Hair follicular keratinocyte (primary cell): Measurements from ENCODE around the gene AMELX. TPM values are rescaled to one million over a fixed set of nuclear protein-coding genes. Genes with fewer than 3 reads are reported as not detected.

Experiments
- total RNA-seq: library from RNA; depleted of rRNA; stranded (reverse); fragments of >200 nt; gene quantifications from 2 replicates; pipeline ENCODE4 v1.2.3, GENCODE V29; 2015

The AMELX gene
- not detected in 2 replicates for total RNA-seq

GRCh38 chrX:11293113-11293512, at the start of gene AMELX:
Gene AMELX (plus strand): TSS chrX:11293413. CDS start chrX:11294789, 1,376 bp downstream.

Other genes starting within 250 kb of the AMELX start
- 11.9 and 17.3 TPM in 2 replicates for gene HCCS, start 182.1 kb upstream of the AMELX start, total RNA-seq